ENCODE results near the gene NECTIN2.
"Not testable (repeated sequence)": the region's sequence is repeated elsewhere in the genome, so short reads cannot be mapped to it uniquely, and the experiment has no call there.

The NECTIN2 gene

GRCh38 chr19:44911896-44912295, 65.8 kb downstream of the NECTIN2 start:
- DNase-seq: not testable (repeated sequence)

- DNase-seq: no peak
These were observed 66.8 kb downstream of the NECTIN2 start for GRCh38 chr19:44912854-44913253.

GRCh38 chr19:44913512-44914432, 67.7 kb downstream of the NECTIN2 start:
- not testable (repeated sequence) for DNase-seq

- DNase-seq: peak; percentile 83
These were observed 68.5 kb downstream of the NECTIN2 start, which contains the start of gene APOC1 for GRCh38 chr19:44914433-44915206. TSS of gene APOC1 (plus strand) at chr19:44914608. CDS start at chr19:44914892, 284 bp downstream.

GRCh38 chr19:44924243-44924725, 78.2 kb downstream of the NECTIN2 start:
- no peak for DNase-seq

GRCh38 chr19:44925114-44925891, 79.2 kb downstream of the NECTIN2 start:
- DNase-seq: no peak

- DNase-seq: not testable (repeated sequence)
These were observed 80.4 kb downstream of the NECTIN2 start for GRCh38 chr19:44926245-44927077.

- no peak for DNase-seq
These were observed 81.6 kb downstream of the NECTIN2 start for GRCh38 chr19:44927746-44928145.

- no peak for DNase-seq
These were observed 84.0 kb downstream of the NECTIN2 start for GRCh38 chr19:44930088-44930487.

- no peak for DNase-seq
These were observed 85.4 kb downstream of the NECTIN2 start for GRCh38 chr19:44931541-44931940.

All from NCI-H345 (cell line).